SK-N-SH treated with all-trans-retinoic acid at 6 μM for 48 hours (cell line): ENCODE measurements around the gene UPK3A.
"Not testable (repeated sequence)": the region's sequence is repeated elsewhere in the genome, so short reads cannot be mapped to it uniquely, and the experiment has no call there.

Source experiments
- BACH2 ChIP-seq: fragments of 250-450 bp; sonication (Bioruptor Pico); IDR thresholded peaks from 2 replicates; pipeline ENCODE4 v1.9.0; 2021; ENCODE audit warnings: mild to moderate bottlenecking, borderline replicate concordance
- CREB5 ChIP-seq: fragments of 250-450 bp; sonication (Bioruptor Pico); IDR thresholded peaks from 2 replicates; pipeline ENCODE4 v1.5.1; 2020; ENCODE audit warnings: low read depth, mild to moderate bottlenecking, moderate library complexity
- CSDC2 ChIP-seq: fragments of 250-450 bp; sonication (Bioruptor Pico); IDR thresholded peaks from 2 replicates; pipeline ENCODE4 v1.5.0; 2020; ENCODE audit warnings: mild to moderate bottlenecking, moderate library complexity
- CSRNP3 ChIP-seq: fragments of 250-450 bp; sonication (Bioruptor Pico); IDR thresholded peaks from 2 replicates; pipeline ENCODE4 v1.5.1; 2021; ENCODE audit warnings: mild to moderate bottlenecking, moderate library complexity
- ESRRG ChIP-seq: fragments of 250-450 bp; sonication (Bioruptor Pico); IDR thresholded peaks from 2 replicates; pipeline ENCODE4 v1.6.1; 2021; ENCODE audit warnings: mild to moderate bottlenecking
- GLIS3 ChIP-seq: fragments of 250-450 bp; sonication (Bioruptor Pico); IDR thresholded peaks from 2 replicates; pipeline ENCODE4 v1.5.0; 2020; ENCODE audit warnings: mild to moderate bottlenecking, moderate library complexity
- ISL1 ChIP-seq: fragments of 250-450 bp; sonication (Bioruptor Pico); IDR thresholded peaks from 2 replicates; pipeline ENCODE4 v2.1.2; 2022; ENCODE audit warnings: mild to moderate bottlenecking, moderate library complexity
- PATZ1 ChIP-seq: fragments of 250-450 bp; sonication (Bioruptor Pico); IDR thresholded peaks from 2 replicates; pipeline ENCODE4 v1.8.0; 2020; ENCODE audit warnings: mild to moderate bottlenecking, moderate library complexity, borderline replicate concordance
- PPARA ChIP-seq: fragments of 250-450 bp; sonication (Bioruptor Pico); IDR thresholded peaks from 2 replicates; pipeline ENCODE4 v1.5.0; 2020; ENCODE audit warnings: mild to moderate bottlenecking, borderline replicate concordance
- RARB ChIP-seq: fragments of 250-450 bp; sonication (Bioruptor Pico); IDR thresholded peaks from 2 replicates; pipeline ENCODE4 v1.8.0; 2021; ENCODE audit warnings: mild to moderate bottlenecking, moderate library complexity
- ZC3H10 ChIP-seq: fragments of 250-450 bp; sonication (Bioruptor Pico); IDR thresholded peaks from 2 replicates; pipeline ENCODE4 v1.5.1; 2021; ENCODE audit warnings: mild to moderate bottlenecking, moderate library complexity
- ZFP30 ChIP-seq: fragments of 450-650 bp; formaldehyde crosslinking; IDR thresholded peaks from 2 replicates; pipeline ENCODE4 v1.5.0; 2022; ENCODE audit warnings: mild to moderate bottlenecking, moderate library complexity
- ZNF565 ChIP-seq: fragments of 450-650 bp; formaldehyde crosslinking; conservative IDR thresholded peaks from 2 replicates; pipeline ENCODE4 v1.5.0; 2020; ENCODE audit warnings: low read depth, mild to moderate bottlenecking, moderate library complexity
- ZNF8 ChIP-seq: fragments of 450-650 bp; formaldehyde crosslinking; IDR thresholded peaks from 2 replicates; pipeline ENCODE4 v1.5.0; 2020; ENCODE audit warnings: mild to moderate bottlenecking, moderate library complexity

- TF ChIP-seq RARB (CRISPR knock-in tag); ZC3H10 (CRISPR knock-in tag); CSDC2 (CRISPR knock-in tag); ZNF8 (CRISPR knock-in tag); BACH2; ZNF565 (CRISPR knock-in tag); GLIS3; CREB5 (CRISPR knock-in tag); PPARA (CRISPR knock-in tag); PATZ1; ISL1 (CRISPR knock-in tag); CSRNP3; ZFP30 (CRISPR knock-in tag); ESRRG: not testable (repeated sequence)
Observed at GRCh38 chr22:45257941-45258340, 26.8 kb upstream of the UPK3A start.
